Activated T-cell treated with anti-CD3 and anti-CD28 coated beads, Interleukin-2, amount 50 U/mL, for 4 hours (primary cell): ENCODE measurements around the gene RAP1GAP2. TPM values are rescaled to one million over a fixed set of nuclear protein-coding genes. Genes with fewer than 3 reads are reported as not detected.
A peak's percentile ranks its signal among the peaks of the same experiment; 100 is the strongest.

ENCODE experiments used
- ATAC-seq, 2 donors: fragments of 200-7000 bp; cut with Tn5 transposase; one replicate each; pipeline ENCODE4 v1.10.0; 2021
- DNase-seq: peaks from one replicate; pipeline ENCODE4 v3.0.0-alpha.2; 2020
- H3K27me3 Mint-ChIP-seq: one replicate; pipeline ENCODE4 v1.8.0; 2021; ENCODE audit warnings: low read depth, mixed read lengths
- H3K36me3 Mint-ChIP-seq: one replicate; pipeline ENCODE4 v1.8.0; 2022; ENCODE audit warnings: mixed read lengths; ENCODE audit not compliant: insufficient read depth
- H3K4me1 Mint-ChIP-seq: one replicate; pipeline ENCODE4 v1.8.0; 2021; ENCODE audit warnings: low read depth, mixed read lengths
- H3K4me3 Mint-ChIP-seq: one replicate; pipeline ENCODE4 v1.8.0; 2021; ENCODE audit warnings: mild to moderate bottlenecking, moderate library complexity, mixed read lengths
- H3K9me3 Mint-ChIP-seq: one replicate; pipeline ENCODE4 v1.8.0; 2021; ENCODE audit warnings: mixed read lengths
- total RNA-seq, 3 donors: library from RNA; stranded (reverse); gene quantifications; one replicate each; pipeline ENCODE4 v1.2.1, GENCODE V29; 2021

Gene RAP1GAP2
- total RNA-seq, 3 donors from 2014 or later, result 0.29 to 1.6 (median 1.2) TPM

DNA sequence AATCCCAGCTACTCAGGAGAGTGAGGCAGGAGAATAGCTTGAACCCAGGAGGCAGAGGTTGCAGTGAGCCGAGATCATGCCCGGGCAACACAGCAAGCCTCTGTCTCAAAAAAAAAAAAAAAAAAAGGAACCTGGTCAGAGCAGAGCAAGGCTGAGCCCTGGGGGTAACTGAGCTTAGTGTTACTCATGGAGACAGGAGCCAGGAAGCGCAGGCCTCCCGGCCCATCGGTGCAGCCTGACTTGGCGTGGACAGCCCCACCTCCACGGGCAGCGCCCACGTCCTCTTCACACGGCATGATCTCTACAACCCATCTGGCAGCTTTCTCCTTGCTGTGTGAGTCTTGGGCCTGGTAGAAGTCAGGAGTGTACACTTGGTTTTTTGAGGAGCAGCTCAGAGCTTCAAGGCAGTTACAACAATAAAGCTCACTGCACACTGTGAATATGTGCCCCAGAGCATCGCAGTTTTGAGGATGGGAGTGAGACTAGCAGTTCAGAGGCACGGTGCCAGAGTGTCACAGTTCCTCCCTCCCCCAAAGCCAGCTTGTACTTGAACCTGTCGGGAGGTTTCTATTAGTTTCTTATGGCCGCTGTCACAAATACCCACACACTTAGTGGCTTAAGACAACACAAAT lies 129.9 kb downstream of the RAP1GAP2 start:
- ATAC-seq (no peak), DNase-seq (no peak)
- Mint-ChIP-seq H3K36me3 (peaks cover 13% of the 10 kb centered on the region), H3K9me3 (no peaks in the 10 kb centered on the region), H3K27me3 (no peaks in the 10 kb centered on the region), H3K4me1 (peaks cover 11% of the 10 kb centered on the region), H3K4me3 (no peak overlapping the region)

DNA sequence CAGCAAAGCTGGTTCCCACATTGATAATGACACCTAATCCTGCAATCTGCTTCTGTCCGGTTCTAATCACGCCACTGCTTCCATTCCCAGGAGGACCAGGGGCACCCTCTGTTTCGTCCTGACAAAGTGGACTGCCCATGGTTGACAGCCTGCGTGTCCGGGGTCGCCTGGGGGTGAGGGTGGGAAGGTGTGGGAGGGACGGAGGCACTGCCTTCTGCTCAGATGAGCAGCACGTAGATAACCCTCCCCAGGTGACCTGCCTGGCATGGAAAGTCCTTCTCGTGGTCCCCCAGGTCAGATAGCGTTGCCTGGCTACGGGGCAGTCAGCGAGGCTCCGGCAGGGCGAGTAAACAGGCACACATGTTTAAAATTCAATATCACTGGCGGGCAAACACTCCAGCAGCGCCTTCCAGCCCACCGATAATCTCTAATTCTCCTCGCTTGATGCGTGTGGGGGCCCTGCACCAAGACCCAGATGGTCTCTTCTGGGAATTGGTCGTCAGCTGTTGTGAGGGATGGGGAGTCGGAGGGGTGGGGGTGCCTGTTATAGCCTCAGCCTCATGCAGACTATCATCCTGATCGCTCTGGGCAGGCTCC lies 132.2 kb downstream of the RAP1GAP2 start:
- Mint-ChIP-seq H3K9me3 (no peaks in the 10 kb centered on the region), H3K27me3 (no peaks in the 10 kb centered on the region), H3K36me3 (peaks cover 12% of the 10 kb centered on the region), H3K4me3 (no peak overlapping the region), H3K4me1 (peaks cover 14% of the 10 kb centered on the region)
- DNase-seq, result no peak
- ATAC-seq, result no peak

DNA sequence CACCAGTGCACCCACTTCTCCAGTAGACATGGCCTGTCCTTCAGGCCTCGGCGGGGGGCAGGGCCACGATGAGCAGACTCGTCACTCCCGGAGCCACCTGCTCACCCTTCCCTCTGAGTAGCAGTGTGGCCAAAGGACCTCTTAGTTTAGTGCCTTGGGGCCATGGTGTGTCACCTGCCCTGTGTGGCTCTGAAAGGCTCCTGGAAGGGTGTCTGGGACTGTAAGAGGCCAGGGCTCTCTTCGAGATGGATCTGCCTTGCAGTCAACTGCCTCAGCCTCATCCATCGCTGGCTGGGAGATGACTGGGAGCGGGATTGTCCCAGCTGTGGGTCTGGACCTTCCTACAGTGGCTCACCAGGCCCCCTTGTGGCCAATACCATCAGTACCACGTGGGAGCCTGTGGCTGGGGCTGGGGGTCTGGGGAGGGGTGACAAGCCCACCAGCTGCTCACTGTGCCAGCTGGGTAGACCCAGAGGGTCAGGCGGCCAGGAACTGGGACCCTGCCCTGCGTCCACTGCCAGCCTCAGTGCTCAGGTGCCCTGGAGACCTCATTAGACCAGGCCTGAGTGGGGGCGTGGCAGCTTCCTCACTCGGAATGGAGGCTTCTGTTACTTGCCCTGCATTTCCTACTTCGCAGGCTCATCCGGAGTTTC lies 133.8 kb downstream of the RAP1GAP2 start:
- peaks cover 13% of the 10 kb centered on the region for H3K4me1 Mint-ChIP-seq
- peak; percentile 43 to 61 for ATAC-seq
- peak; percentile 10 for DNase-seq
- peaks cover 14% of the 10 kb centered on the region for H3K36me3 Mint-ChIP-seq
- H3K27me3 Mint-ChIP-seq, result no peaks in the 10 kb centered on the region
- no peaks in the 10 kb centered on the region for H3K9me3 Mint-ChIP-seq
- no peak overlapping the region for H3K4me3 Mint-ChIP-seq

DNA sequence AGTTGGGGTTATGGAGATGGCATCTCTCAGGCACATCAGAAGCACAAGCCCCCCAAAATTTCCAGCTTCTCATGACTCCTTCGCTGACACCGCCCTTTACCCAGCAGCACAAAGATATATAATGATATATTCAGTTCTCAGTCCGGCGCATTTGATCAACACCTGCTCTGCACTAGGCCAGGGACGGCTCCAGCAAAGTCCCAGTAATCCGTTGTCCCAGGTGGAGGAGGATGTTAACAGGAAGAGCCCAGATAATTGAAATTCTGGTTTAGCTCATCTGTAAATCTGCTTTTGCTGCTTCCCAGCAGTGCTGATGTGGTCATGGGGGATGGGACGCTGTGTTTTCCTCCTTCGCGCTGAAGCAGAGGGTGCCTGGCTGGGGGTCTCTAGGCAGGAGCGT lies 135.6 kb downstream of the RAP1GAP2 start:
- Mint-ChIP-seq H3K27me3 (no peaks in the 10 kb centered on the region), H3K4me3 (no peak overlapping the region), H3K4me1 (peaks cover 12% of the 10 kb centered on the region), H3K9me3 (no peaks in the 10 kb centered on the region), H3K36me3 (peaks cover 12% of the 10 kb centered on the region)
- DNase-seq (no peak), ATAC-seq (no peak)

DNA sequence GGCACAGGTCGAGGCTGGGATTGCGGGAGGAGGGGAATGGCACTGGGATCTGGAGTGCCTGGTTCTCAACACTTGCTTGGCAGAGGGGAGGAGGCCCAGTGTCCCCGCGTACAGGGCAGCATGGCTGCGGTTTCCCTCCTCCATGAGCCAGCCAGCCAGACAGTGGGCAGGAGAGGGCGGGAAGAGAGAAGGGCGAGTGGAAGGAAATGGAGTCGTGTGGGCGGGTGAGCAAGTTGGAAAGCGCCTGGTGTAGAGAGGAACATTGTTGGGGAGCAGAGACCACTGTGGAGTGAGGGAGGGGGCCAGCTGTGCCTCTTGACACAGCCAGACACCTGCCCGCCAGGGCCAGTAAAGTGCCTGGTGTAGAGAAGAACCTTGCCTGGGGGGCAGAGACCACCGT lies 136.7 kb downstream of the RAP1GAP2 start:
- no peak for DNase-seq
- H3K4me3 Mint-ChIP-seq, result no peak overlapping the region
- H3K36me3 Mint-ChIP-seq, result peaks cover 6% of the 10 kb centered on the region
- H3K9me3 Mint-ChIP-seq, result no peaks in the 10 kb centered on the region
- H3K4me1 Mint-ChIP-seq, result peaks cover 12% of the 10 kb centered on the region
- no peak for ATAC-seq
- H3K27me3 Mint-ChIP-seq, result no peaks in the 10 kb centered on the region

DNA sequence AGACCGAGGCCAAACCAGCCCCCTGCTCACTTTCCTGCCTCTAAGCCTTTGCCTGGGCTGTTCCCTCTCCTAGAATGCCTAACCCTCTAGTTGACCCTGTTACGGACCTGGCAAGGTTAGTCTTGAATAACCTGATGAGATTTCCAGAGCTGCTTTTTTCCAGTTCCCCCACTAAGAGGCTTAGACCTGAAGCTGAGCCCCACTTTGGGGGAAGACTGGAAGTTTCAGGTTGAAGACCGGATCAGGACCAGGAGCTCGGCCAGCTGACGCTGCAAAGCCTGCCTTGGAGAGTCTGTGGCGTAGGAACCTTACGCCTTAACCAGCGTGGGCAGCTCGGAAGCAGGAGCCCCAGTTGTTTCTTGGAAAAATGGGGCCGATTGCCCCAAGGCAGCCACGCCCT lies 137.4 kb downstream of the RAP1GAP2 start:
- Mint-ChIP-seq H3K9me3 (no peaks in the 10 kb centered on the region), H3K27me3 (no peaks in the 10 kb centered on the region), H3K36me3 (peaks cover 6% of the 10 kb centered on the region), H3K4me3 (no peak overlapping the region), H3K4me1 (peaks cover 12% of the 10 kb centered on the region)
- no peak for DNase-seq
- ATAC-seq, result no peak

DNA sequence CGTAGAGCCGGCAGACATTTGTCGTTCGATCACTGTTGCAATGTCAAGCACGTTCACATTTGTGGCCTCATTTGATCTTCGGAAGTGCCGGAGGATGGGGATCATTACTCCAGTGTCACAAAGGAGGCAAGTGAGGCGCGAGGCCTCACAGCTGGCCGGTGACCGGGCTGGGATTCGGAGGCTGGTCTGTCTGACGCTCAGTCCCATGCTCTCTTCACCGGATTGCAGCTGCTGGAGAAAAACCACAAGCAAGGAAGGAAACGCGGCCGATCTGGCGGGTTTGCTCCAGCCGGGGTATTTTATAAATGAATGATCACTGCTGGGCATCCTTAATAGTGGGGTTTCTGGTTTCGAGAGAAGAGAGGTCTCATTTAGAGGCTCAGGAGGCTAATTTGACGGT lies 139.4 kb downstream of the RAP1GAP2 start:
- Mint-ChIP-seq H3K9me3 (no peaks in the 10 kb centered on the region), H3K4me1 (peaks cover 7% of the 10 kb centered on the region), H3K27me3 (no peaks in the 10 kb centered on the region), H3K4me3 (no peak overlapping the region), H3K36me3 (peaks cover 6% of the 10 kb centered on the region)
- no peak for DNase-seq
- ATAC-seq, result no peak

DNA sequence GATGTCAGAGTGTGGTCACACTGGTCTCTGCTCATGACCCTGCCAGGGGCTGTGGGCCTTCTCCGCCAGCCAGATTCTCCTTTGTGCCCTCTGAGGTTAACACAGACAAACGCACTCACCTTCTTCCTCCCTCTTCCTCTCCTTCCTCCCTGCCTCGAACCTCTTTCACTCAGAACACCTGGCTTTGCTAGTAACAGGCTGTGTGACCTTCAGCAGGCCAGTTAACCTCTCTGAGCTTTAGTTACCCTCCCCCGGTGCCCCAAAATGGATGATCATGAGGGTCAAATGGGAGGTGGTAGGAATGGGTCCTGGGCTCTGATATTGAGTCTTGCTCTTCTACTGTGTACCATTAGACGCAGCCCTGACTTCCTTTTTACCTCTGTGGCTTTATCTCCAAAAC lies 140.1 kb downstream of the RAP1GAP2 start:
- H3K9me3 Mint-ChIP-seq, result no peaks in the 10 kb centered on the region
- H3K4me1 Mint-ChIP-seq, result peaks cover 3% of the 10 kb centered on the region
- no peaks in the 10 kb centered on the region for H3K27me3 Mint-ChIP-seq
- DNase-seq, result no peak
- H3K4me3 Mint-ChIP-seq, result no peak overlapping the region
- no peak for ATAC-seq
- H3K36me3 Mint-ChIP-seq, result peaks cover 6% of the 10 kb centered on the region

DNA sequence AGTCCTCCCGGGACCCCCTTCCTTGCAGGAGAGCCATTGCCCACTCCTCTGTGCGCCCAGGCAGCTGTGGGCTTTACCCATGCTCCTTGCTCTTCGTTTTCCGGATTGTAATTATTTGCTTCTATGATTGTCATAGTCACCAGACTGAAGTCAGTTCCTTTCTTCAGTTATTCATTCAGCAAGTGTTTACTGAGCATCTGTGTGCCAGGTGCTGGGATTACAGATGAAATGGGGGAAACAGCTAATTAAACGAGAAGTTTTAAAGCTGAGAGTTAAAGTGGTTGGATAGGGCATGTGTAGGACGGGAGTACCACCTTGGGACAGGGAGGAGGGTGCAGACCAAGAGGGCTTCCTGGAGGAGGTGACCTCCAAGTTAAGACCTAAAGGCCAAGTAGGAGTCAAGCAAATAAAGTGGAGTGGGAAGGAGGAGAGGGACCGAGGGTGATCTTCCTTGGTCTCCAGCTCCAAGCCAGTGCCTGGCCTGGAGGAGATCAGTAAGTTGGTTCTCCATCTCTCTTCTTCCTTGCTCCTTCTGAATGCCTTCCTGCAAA lies 140.6 kb downstream of the RAP1GAP2 start:
- Mint-ChIP-seq H3K9me3 (no peaks in the 10 kb centered on the region), H3K36me3 (peaks cover 6% of the 10 kb centered on the region), H3K27me3 (no peaks in the 10 kb centered on the region), H3K4me1 (peaks cover 2% of the 10 kb centered on the region), H3K4me3 (no peak overlapping the region)
- ATAC-seq (no peak), DNase-seq (no peak)

DNA sequence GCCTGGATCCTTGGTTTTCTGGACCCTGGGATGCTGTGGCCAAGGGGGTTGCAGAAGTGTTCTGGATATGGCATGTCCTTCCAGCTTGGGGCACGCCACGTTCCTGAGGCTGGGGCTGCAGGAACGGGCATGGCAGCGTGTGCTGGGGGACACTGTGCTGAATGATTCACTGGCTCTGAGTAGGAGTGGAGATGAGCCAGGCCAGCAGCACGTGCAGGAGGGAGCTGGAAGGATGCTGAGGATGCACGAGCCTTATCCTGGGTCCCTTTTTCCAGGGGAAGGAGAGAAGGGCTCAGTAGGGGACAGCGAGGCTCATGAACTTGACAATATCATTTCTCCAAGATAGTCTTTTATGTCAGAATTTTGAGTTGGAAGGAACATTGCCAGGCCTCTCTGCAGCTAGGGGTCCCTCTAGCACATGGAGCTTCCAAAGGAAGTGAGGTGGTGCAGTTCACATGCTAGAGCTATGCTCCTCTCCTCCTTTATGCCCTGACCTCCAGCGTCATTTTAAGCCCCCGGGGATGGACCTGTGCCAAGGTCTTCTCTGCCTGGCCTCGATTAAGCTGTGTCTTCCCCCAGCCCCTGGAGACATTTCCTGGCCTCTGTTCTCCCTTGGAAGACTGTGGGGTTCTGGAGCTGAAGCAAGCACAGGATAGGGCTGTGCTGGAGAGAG lies 141.2 kb downstream of the RAP1GAP2 start:
- ATAC-seq (no peak), DNase-seq (no peak)
- no peaks in the 10 kb centered on the region for H3K9me3 Mint-ChIP-seq
- peaks cover 6% of the 10 kb centered on the region for H3K36me3 Mint-ChIP-seq
- no peak overlapping the region for H3K4me3 Mint-ChIP-seq
- no peaks in the 10 kb centered on the region for H3K27me3 Mint-ChIP-seq
- H3K4me1 Mint-ChIP-seq, result peaks cover 2% of the 10 kb centered on the region

DNA sequence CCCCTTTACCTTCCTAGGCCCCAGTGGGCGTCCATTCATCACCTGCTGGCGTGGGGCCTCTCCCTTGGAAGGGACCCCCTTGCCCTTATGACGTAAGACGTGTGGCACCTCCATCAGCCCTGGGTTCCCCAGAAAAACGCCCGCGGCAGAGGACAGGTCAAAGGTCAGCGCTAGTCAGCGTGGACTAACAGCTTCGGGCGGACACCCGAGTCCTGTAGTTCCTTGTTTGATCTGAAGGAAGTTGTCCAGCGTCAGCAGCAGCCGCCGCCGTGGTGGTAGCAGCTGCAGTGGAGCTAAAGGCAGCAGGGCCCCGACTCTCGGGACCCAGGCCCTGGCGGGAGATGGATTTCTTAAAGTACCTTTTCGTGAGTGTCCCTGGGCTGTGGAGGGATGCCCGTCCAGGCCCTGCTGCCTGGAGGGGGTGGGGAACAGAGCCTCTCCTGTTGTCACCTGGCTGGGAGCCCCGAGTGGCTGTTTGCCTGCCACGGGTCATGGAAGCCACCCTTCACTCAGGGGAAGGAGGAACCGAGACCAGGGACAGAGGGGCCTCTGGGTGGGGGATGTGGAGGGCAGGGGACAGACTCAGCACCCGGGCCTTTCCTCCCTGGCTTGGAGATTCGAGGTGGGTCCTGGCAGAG lies 143.6 kb downstream of the RAP1GAP2 start:
- H3K4me3 Mint-ChIP-seq, result no peak overlapping the region
- ATAC-seq, result no peak
- H3K9me3 Mint-ChIP-seq, result no peaks in the 10 kb centered on the region
- H3K4me1 Mint-ChIP-seq, result peaks cover 21% of the 10 kb centered on the region
- no peak for DNase-seq
- H3K27me3 Mint-ChIP-seq, result no peaks in the 10 kb centered on the region
- no peaks in the 10 kb centered on the region for H3K36me3 Mint-ChIP-seq

DNA sequence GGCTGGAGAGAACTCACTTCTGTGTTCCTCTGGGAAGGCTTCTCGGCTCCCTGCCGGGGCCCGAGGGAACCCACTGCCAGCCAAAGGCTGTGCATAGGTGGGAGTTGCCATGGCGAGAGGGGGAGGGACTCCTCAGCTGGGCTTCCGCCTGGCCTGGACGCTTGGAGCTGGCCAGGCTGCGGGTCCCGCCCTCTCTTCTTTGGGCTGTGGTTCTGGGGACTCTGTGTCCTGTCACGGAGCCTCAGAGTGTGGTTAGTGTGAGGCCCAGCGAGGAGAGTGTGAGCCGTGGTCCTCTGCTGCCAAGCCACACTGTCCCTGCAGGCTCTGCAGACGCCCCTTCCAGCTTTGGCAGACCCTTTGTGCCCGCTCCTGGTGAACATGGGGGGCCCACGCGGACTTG lies 144.1 kb downstream of the RAP1GAP2 start:
- ATAC-seq, result no peak
- Mint-ChIP-seq H3K4me3 (no peak overlapping the region), H3K27me3 (no peaks in the 10 kb centered on the region), H3K9me3 (no peaks in the 10 kb centered on the region), H3K36me3 (no peaks in the 10 kb centered on the region), H3K4me1 (peaks cover 24% of the 10 kb centered on the region)
- DNase-seq, result no peak

DNA sequence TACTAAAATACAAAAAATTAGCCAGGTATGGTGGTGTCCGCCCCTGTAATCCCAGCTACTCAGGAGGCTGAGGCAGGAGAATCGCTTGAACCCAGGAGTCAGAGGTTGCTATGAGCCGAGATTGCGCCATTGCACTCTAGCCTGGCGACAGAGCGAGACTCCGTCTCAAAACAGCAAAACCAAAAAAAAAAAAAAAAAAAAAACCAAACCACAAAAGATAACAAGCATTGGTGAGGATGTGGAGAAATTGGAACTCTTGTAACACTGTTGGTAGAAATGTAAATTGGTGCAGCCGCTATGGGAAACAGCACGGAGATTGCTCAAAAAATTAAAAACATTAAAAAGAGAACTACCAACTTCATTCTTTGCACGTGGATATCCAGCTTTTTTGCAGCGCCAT lies 147.7 kb downstream of the RAP1GAP2 start:
- peaks cover 34% of the 10 kb centered on the region for H3K4me1 Mint-ChIP-seq
- no peaks in the 10 kb centered on the region for H3K27me3 Mint-ChIP-seq
- ATAC-seq, result no peak

DNA sequence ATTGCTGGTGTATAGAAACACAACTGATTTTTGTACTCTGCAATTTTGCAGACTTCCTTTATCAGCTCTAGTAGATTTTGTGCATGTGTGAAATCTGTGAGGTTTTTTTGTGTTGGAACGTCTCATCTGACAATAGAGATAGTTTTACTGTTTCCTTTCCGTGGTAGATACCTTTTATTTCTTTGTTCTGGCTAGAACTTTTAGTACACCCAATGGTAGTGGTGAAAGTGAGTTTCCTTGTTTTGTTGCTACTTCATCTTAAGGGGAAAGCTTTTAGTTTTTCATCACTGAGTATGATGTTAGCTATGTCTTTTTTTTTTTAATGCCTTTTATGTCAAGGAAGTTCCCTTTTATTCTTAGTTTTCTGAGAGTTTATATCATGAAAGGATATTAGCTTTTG lies 149.1 kb downstream of the RAP1GAP2 start:
- DNase-seq (no peak), ATAC-seq (no peak)

More for the DNA sequence above, 147.7 kb downstream of the RAP1GAP2 start:
- Mint-ChIP-seq H3K36me3 (no peaks in the 10 kb centered on the region), H3K4me3 (peak overlapping the region; percentile 43), H3K9me3 (no peaks in the 10 kb centered on the region)
- no peak for DNase-seq

More for the DNA sequence above, 149.1 kb downstream of the RAP1GAP2 start:
- no peak overlapping the region for H3K4me3 Mint-ChIP-seq
- H3K36me3 Mint-ChIP-seq, result no peaks in the 10 kb centered on the region
- H3K4me1 Mint-ChIP-seq, result peaks cover 34% of the 10 kb centered on the region
- no peaks in the 10 kb centered on the region for H3K27me3 Mint-ChIP-seq
- H3K9me3 Mint-ChIP-seq, result no peaks in the 10 kb centered on the region
